HG02840 (cell line): Measurements from ENCODE around the gene CACNA1A.
"Not testable (repeated sequence)": the region's sequence is repeated elsewhere in the genome, so short reads cannot be mapped to it uniquely, and the experiment has no call there.

Experiments
- ATAC-seq: cut with Tn5 transposase; IDR thresholded peaks from one replicate; pipeline ENCODE4 v1.9.1; 2021; ENCODE audit warnings: mild to moderate bottlenecking, moderate library complexity, moderate number of reproducible peaks; ENCODE audit not compliant: unreplicated experiment, low FRiP score

CACNA1A gene

GRCh38 chr19:13376537-13376936 lies 129.7 kb downstream of the CACNA1A start:
- ATAC-seq, result no peak

DNA sequence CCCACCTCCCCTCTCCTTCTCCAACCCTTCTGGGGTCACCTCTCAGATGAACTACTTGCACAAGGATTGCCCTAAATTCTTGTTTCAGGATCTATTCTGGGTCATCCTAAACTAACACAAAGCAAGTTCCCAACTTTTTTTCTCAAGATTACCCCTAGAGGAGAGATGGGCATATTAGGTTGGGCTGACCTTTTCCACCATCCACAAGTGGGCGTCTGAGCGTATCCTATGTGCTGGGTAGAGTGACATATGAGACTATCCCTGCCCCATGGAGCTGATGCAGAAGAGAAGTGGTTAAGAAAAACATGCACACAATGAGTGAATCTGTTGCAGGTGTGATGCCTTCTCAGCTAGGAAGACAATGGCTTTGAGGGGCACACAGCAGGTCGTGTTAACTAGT lies 132.7 kb downstream of the CACNA1A start:
- ATAC-seq, result no peak

GRCh38 chr19:13370948-13371347 lies 135.3 kb downstream of the CACNA1A start:
- no peak for ATAC-seq

- no peak for ATAC-seq
Observed at GRCh38 chr19:13366529-13367143, 139.6 kb downstream of the CACNA1A start.

DNA sequence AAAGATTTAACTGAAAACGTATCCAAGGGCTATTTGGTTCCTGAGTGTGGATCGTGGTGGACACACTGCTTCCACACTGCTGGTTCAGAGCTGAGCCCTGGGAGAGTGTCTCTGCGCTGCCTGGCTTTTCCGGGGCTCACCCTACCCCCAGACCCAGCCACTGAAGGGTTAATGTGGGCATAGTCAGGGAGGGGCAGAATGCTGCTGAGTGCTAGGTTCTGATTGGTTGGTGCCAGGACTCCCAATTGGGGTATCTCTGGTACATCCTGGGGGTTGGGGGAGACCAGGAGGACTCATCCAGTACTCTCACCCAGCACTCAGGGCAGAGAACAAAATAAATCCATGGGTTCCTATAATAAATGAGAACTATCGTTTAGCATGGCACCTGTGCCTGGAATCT lies 142.3 kb downstream of the CACNA1A start:
- ATAC-seq, result no peak

- ATAC-seq, result no peak
Observed at GRCh38 chr19:13363245-13363644, 143.0 kb downstream of the CACNA1A start.

DNA sequence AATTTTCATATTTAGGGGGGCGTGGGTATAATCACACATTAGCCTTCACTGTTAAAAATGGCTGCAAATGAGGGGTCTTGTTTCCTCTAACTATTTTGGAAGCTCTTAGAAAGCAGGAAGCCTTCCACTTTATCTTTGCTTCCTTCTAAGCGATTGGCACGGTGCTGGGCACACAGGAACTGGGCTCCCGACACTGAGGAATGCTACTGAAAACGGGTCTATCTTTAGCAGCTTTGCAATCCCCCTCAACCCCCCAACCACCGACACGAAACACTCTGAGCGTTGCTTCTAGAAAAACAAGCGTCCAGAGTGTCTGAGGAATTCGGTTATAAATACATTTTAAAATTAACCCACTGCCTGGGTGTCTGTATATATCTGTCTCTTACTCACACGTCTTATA lies 143.6 kb downstream of the CACNA1A start:
- no peak for ATAC-seq

DNA sequence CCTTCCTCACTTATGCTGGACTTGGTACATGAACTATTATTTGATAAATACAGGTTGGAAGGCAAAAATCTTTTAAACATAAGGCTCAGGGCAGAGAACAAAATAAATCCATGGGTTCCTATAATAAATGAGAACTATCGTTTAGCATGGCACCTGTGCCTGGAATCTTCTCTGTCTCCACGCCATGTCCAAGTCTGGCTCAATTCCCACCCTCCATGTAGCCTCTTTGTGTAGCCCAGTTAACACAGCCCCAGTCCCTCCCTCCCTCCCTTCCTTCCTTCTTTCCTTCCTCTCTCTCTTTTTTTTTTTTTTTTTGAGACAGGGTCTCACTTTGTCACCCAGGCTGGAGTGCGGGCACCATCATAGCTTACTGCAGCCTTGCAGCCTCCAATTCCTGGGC lies 144.6 kb downstream of the CACNA1A start:
- not testable (repeated sequence) for ATAC-seq

DNA sequence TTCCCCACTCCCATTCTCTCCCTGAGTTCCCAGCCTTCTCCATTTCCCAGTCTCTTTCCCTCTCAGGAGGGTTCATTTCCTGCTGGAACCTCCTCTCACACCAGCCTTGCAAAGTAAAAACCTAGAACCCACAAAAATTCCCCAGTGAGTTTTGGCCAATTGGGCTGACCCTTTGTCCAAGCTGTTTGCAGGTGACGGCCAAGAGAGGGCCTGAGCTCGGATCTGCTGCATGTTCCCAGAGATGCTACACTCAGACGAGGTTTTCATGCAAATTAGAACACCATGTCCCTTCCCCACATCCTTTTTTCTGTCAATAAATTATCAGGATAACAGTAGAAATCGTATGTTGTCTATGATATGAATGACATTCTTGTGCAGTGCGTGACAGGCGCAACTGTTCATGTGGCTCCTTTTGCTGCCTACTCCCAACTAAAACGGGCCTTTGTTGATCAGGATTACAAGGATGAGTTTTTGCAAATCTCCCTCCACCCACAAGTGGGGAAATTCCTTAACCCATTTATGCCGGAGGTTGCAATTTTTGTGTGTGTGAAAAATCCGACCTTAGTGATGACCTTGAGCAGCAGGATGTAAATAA lies 149.5 kb downstream of the CACNA1A start:
- no peak for ATAC-seq

DNA sequence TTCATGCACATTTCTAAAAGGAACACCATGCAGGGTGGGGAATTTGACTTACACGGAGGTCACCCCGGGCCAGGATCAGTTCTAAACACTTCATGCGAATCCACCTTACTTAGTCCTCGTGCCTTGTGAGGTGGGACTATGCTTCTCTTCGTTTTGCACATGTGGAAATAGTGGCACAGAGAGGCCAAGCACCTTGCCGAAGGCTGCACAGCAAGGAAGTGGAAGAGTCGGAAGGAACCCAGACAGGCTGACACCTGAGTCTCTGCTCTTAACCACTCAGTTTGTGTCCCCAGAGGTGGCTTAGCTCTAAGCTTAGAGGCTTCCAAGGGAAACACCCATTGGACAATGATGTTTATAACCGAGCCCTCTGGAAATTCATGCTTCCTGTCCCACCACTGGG lies 150.1 kb downstream of the CACNA1A start:
- no peak for ATAC-seq

- ATAC-seq, result no peak
Observed at GRCh38 chr19:13355356-13355755, 150.9 kb downstream of the CACNA1A start.

- ATAC-seq, result no peak
Observed at GRCh38 chr19:13353625-13354024, 152.7 kb downstream of the CACNA1A start.

GRCh38 chr19:13350759-13351158 lies 155.5 kb downstream of the CACNA1A start:
- ATAC-seq, result no peak

GRCh38 chr19:13350072-13350471 lies 156.2 kb downstream of the CACNA1A start:
- no peak for ATAC-seq

GRCh38 chr19:13347367-13347766 lies 158.9 kb downstream of the CACNA1A start:
- no peak for ATAC-seq

DNA sequence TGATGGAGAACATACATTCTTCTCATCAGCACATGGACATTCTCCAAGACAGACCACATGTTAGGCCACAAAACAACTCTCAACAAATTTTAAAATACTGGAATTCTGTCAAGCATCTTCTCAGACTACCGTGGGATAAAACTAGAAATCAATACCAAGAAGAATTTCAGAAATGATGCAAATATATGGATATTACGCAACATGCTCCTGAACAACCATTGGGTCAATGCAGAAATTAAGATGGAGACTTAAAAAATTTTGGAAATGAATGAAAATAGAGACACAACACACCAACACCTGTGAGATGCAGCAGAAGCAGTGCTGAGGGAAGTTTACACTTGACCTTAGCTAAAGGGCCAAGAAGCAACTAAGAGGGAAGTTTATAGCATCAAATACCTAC lies 162.8 kb downstream of the CACNA1A start:
- no peak for ATAC-seq

GRCh38 chr19:13342672-13343071 lies 163.6 kb downstream of the CACNA1A start:
- ATAC-seq, result no peak

DNA sequence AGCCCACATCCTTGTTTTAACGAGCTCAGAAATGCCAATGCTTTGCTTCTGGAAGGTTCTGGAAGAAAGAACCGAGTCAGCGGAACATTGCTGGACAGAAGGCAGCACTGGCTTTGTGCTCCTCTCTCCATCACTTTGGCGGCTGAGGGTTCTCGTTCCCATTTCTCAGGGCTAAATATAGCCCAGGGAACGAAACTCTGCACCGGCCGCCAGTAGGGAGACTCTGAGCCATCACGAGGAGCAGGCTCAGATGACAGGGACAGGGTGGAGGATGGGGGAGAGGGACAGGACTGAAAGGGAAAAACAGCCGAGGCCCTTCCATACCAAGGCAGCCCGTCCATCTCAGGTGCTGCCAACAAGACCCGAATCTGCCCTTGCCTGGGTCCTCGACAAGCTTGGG lies 166.4 kb downstream of the CACNA1A start:
- no peak for ATAC-seq

- no peak for ATAC-seq
Observed at GRCh38 chr19:13337181-13337580, 169.1 kb downstream of the CACNA1A start.

DNA sequence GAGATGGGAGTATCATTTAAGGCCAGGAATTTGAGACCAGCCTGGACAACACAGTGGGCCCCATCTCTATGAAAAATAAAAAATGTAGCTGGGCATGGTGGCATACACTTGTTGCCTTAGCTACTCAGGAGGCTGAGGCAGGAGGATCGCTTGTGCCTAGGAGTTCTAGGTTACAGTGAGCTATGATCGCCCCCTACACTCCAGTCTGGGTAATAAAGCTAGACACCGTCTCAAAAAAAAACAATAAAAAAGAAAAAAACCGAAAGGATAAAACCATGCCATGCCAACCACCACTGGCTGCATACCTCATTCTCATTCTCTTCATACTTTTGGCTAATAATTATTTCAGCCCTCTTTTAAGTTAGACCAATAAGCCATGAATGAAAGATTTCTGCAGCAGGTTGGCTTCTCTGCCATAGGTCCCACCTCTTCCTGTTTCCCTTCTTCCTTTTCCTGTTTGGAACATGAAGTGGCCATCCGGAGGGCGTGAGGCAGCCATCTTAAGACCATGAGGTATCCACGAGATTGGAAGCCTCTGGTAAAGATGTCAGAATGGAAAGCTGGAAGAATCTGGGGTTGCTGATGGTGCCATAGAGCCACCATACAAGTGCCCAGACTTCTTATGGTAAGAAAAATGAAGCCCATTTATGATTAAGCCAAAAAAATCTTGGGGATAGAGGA lies 171.3 kb downstream of the CACNA1A start:
- ATAC-seq, result no peak

GRCh38 chr19:13330285-13330684 lies 176.0 kb downstream of the CACNA1A start:
- no peak for ATAC-seq

DNA sequence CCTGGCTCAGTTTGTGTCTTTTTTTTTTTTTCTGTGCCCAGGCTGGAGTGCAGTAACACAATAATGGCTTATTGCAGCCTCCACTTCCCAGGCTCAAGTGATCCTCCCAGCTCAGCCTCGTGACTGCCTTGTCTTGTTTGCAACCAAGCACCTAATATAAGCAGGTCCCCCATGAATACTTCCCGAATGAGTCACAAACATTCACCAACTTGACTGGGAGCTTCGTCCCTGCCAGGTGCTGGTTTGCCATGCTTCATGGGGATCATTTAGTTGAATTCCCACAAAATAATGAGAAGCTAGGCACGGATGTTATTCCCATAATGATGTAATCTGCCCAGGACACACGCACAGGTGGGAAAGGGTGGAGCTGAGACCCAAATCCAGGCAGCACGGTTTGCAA lies 176.5 kb downstream of the CACNA1A start:
- no peak for ATAC-seq
